ENCODE data around the gene ZFP36L1. TPM values are rescaled to one million over a fixed set of nuclear protein-coding genes. Genes with fewer than 3 reads are reported as not detected.

ZFP36L1 gene
- total RNA-seq, 2 experiments from 2014 or later: 254 to 258 TPM

GRCh38 chr14:68800953-68801352, 8.1 kb upstream of the ZFP36L1 start:
- Histone ChIP-seq H3K27me3 (ENCODE audit: control insufficient read depth in 1 of 2, insufficient read depth in 2 of 2, low read length in 2 of 2) (no peaks in the 10 kb centered on the region), H3K27ac (ENCODE audit: low read depth in 1 of 2, low read length in 2 of 2) (no peak overlapping the region), H3K4me3 (ENCODE audit: low read length) (no peak overlapping the region), H3K9me3 (ENCODE audit: control insufficient read depth in 1 of 2, insufficient read depth in 1 of 2, low read length in 2 of 2) (peaks cover 6 to 9% of the 10 kb centered on the region in 2 experiments), H3K36me3 (ENCODE audit: insufficient read depth, low read length) (no peaks in the 10 kb centered on the region), H3K4me1 (ENCODE audit: insufficient read depth, low read length) (peaks cover 16% of the 10 kb centered on the region)
- Mint-ChIP-seq H3K27ac (no peak overlapping the region), H3K36me3 (ENCODE audit: low read depth) (peaks cover 19% of the 10 kb centered on the region), H3K4me1 (ENCODE audit: low read depth) (peaks cover 51% of the 10 kb centered on the region), H3K27me3 (no peaks in the 10 kb centered on the region), H3K9me3 (peaks cover 8% of the 10 kb centered on the region), H3K4me3 (no peak overlapping the region)
- POLR2A ChIA-PET: interaction anchor here (1.1 to 4.8 kb wide), 5 partner anchors 8 to 20 kb away, joined by 3 to 41 read pairs (median 4); partner anchors contain the start of gene ZFP36L1
- ATAC-seq (ENCODE audit: poor library complexity) (no peak), DNase-seq (no peak)
- intact Hi-C loops (cut with DNase I, micrococcal nuclease): no loop called here
- CTCF ChIA-PET: interaction anchor here (0.8 to 1.7 kb wide), 3 partner anchors 13 to 16 kb away, joined by 3 to 8 read pairs (median 4); no protein-coding TSS in a partner anchor
- no peak for TF ChIP-seq CTCF (IDR thresholded peaks at IDR 0.05)

GRCh38 chr14:68800390-68800789, 7.5 kb upstream of the ZFP36L1 start:
- TF ChIP-seq CTCF (IDR thresholded peaks at IDR 0.05): no peak

GRCh38 chr14:68798621-68799020, 5.8 kb upstream of the ZFP36L1 start:
- ATAC-seq (ENCODE audit: poor library complexity) (no peak), DNase-seq (no peak)
- ChIA-PET CTCF (interaction anchor here (0.7 to 1.3 kb wide), 2 partner anchors 18 to 348 kb away, joined by 3 read pairs; no protein-coding TSS in a partner anchor), POLR2A (interaction anchor here (5.9 kb wide), 1 partner anchor 17 kb away, joined by 365 read pairs; no protein-coding TSS in a partner anchor)
- peaks cover 8% of the 10 kb centered on the region for H3K9me3 Mint-ChIP-seq
- Histone ChIP-seq H3K4me3 (ENCODE audit: low read length) (no peak overlapping the region), H3K27ac (ENCODE audit: low read depth in 1 of 2, low read length in 2 of 2) (no peak overlapping the region), H3K4me1 (ENCODE audit: insufficient read depth, low read length) (peaks cover 29% of the 10 kb centered on the region), H3K9me3 (ENCODE audit: control insufficient read depth in 1 of 2, insufficient read depth in 1 of 2, low read length in 2 of 2) (peaks cover 6 to 9% of the 10 kb centered on the region in 2 experiments), H3K36me3 (ENCODE audit: insufficient read depth, low read length) (no peaks in the 10 kb centered on the region), H3K27me3 (ENCODE audit: control insufficient read depth in 1 of 2, insufficient read depth in 2 of 2, low read length in 2 of 2) (no peaks in the 10 kb centered on the region)
- no peak for TF ChIP-seq CTCF (IDR thresholded peaks at IDR 0.05)
- peak overlapping the region; percentile 99 for H3K27ac Mint-ChIP-seq
- peaks cover 62% of the 10 kb centered on the region for H3K4me1 Mint-ChIP-seq (ENCODE audit: low read depth)
- peaks cover 42% of the 10 kb centered on the region for H3K36me3 Mint-ChIP-seq (ENCODE audit: low read depth)
- H3K4me3 Mint-ChIP-seq: peak overlapping the region; percentile 56
- H3K27me3 Mint-ChIP-seq: no peaks in the 10 kb centered on the region
- intact Hi-C loops (cut with DNase I, micrococcal nuclease): no loop called here

More at GRCh38 chr14:68800390-68800789, 7.5 kb upstream of the ZFP36L1 start:
- ATAC-seq (ENCODE audit: poor library complexity) (no peak), DNase-seq (peak in 1 of 14 experiments; percentile 7)
- Mint-ChIP-seq H3K36me3 (ENCODE audit: low read depth) (peaks cover 25% of the 10 kb centered on the region), H3K27ac (peak overlapping the region; percentile 46), H3K9me3 (peaks cover 8% of the 10 kb centered on the region), H3K4me3 (no peak overlapping the region), H3K27me3 (no peaks in the 10 kb centered on the region), H3K4me1 (ENCODE audit: low read depth) (peaks cover 49% of the 10 kb centered on the region)
- Histone ChIP-seq H3K27ac (ENCODE audit: low read depth in 1 of 2, low read length in 2 of 2) (no peak overlapping the region), H3K36me3 (ENCODE audit: insufficient read depth, low read length) (no peaks in the 10 kb centered on the region), H3K4me1 (ENCODE audit: insufficient read depth, low read length) (peaks cover 17% of the 10 kb centered on the region), H3K27me3 (ENCODE audit: control insufficient read depth in 1 of 2, insufficient read depth in 2 of 2, low read length in 2 of 2) (no peaks in the 10 kb centered on the region), H3K9me3 (ENCODE audit: control insufficient read depth in 1 of 2, insufficient read depth in 1 of 2, low read length in 2 of 2) (peaks cover 6 to 9% of the 10 kb centered on the region in 2 experiments), H3K4me3 (ENCODE audit: low read length) (no peak overlapping the region)
- ChIA-PET POLR2A (interaction anchor here (1.3 to 4.8 kb wide), 3 partner anchors 8 to 20 kb away, joined by 3 to 41 read pairs (median 4); no protein-coding TSS in a partner anchor), CTCF (interaction anchor here (0.8 to 1.7 kb wide), 3 partner anchors 12 to 16 kb away, joined by 3 to 8 read pairs (median 4); no protein-coding TSS in a partner anchor)
- intact Hi-C loops (cut with DNase I, micrococcal nuclease): no loop called here
